GM12878 (cell line): Measurements from ENCODE around the gene MEGF6.

Experiments
- ATF7 ChIP-seq: fragments of 450-650 bp; IDR thresholded peaks from 2 replicates; pipeline ENCODE4 v1.6.1; 2016; ENCODE audit warnings: low read depth, mild to moderate bottlenecking
- EGR1 ChIP-seq, 2 experiments: IDR thresholded peaks; 1 replicate in 1 of 2; 2 replicates in 1 of 2; pipeline ENCODE4 v1.6.1; 2011 to 2012; ENCODE audit warnings: low read depth in 2 of 2, low read length in 2 of 2, borderline replicate concordance in 1 of 2, mild to moderate bottlenecking in 1 of 2, moderate library complexity in 1 of 2
- EZH2 ChIP-seq: IDR thresholded peaks from 2 replicates; pipeline ENCODE4 v1.6.1; 2012; ENCODE audit warnings: low read depth, mild to moderate bottlenecking, control low read depth, inconsistent platforms, low read length, borderline replicate concordance; ENCODE audit not compliant: control insufficient read depth
- HDAC2 ChIP-seq: fragments of 200-600 bp; sonication (generic); IDR thresholded peaks from 2 replicates; pipeline ENCODE4 v1.6.1; 2017
- NFYB ChIP-seq: IDR thresholded peaks from 2 replicates; pipeline ENCODE4 v1.6.1; 2011; ENCODE audit warnings: low read depth, mild to moderate bottlenecking, low read length, improper control_type of control experiment, moderate library complexity; ENCODE audit not compliant: insufficient read depth
- NRF1 ChIP-seq: conservative IDR thresholded peaks from 2 replicates; pipeline ENCODE4 v1.6.1; 2011; ENCODE audit warnings: mild to moderate bottlenecking, low read depth, low read length, improper control_type of control experiment
- POLR2A ChIP-seq: IDR thresholded peaks from 2 replicates; pipeline ENCODE4 v1.6.1; 2011; ENCODE audit warnings: low read depth, mild to moderate bottlenecking, low read length
- TF ChIP-seq, protein P1 (sequence below), 3 experiments: IDR thresholded peaks in 2 of 3; conservative IDR thresholded peaks in 1 of 3; 2 replicates each; pipeline ENCODE4 v1.5.1; 2011; ENCODE audit warnings: low read depth in 3 of 3, low read length in 3 of 3, mild to moderate bottlenecking in 3 of 3, control low read depth in 2 of 3, moderate library complexity in 2 of 3, inconsistent platforms in 1 of 3, mixed read lengths in 1 of 3; ENCODE audit not compliant: control insufficient read depth in 2 of 3, insufficient read depth in 1 of 3; ENCODE audit errors: extremely low read depth in 1 of 3

DNA sequence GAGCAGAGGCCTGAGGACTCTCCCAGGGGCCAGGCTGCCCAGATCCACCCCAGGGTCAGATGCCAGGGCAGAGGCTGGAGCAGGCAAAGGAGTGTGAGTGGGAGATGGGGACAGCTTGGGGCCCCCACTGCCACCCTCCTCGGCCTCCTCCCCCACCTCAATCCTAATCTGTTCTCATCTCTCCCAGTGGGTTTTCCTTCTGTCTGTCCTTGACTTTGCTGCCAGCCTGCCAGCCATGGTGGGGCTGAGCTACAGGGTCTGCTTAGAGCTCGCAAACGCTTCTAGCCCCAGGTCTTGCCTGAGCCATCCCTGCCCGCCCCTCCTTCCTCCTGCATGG is 65.3 kb downstream of the MEGF6 start:
- TF ChIP-seq HDAC2 (no peak), NFYB (no peak), POLR2A (no peak), EZH2 (no peak), NRF1 (no peak), ATF7 (no peak), EGR1 (IDR thresholded peaks at IDR 0.05; ENCODE audit: borderline replicate concordance in 1 of 2, low read depth in 2 of 2, low read length in 2 of 2) (no peak)
- TF ChIP-seq, protein P1, sequence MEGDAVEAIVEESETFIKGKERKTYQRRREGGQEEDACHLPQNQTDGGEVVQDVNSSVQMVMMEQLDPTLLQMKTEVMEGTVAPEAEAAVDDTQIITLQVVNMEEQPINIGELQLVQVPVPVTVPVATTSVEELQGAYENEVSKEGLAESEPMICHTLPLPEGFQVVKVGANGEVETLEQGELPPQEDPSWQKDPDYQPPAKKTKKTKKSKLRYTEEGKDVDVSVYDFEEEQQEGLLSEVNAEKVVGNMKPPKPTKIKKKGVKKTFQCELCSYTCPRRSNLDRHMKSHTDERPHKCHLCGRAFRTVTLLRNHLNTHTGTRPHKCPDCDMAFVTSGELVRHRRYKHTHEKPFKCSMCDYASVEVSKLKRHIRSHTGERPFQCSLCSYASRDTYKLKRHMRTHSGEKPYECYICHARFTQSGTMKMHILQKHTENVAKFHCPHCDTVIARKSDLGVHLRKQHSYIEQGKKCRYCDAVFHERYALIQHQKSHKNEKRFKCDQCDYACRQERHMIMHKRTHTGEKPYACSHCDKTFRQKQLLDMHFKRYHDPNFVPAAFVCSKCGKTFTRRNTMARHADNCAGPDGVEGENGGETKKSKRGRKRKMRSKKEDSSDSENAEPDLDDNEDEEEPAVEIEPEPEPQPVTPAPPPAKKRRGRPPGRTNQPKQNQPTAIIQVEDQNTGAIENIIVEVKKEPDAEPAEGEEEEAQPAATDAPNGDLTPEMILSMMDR (IDR thresholded peaks at IDR 0.05 in 2 of 3, conservative IDR thresholded peaks at IDR 0.05 in 1 of 3; ENCODE audit: control insufficient read depth in 2 of 3, extremely low read depth in 1 of 3, insufficient read depth in 1 of 3, low read depth in 3 of 3, low read length in 3 of 3) = no peak
